ENCODE results near the gene DAZAP2. TPM values are rescaled to one million over a fixed set of nuclear protein-coding genes. Genes with fewer than 3 reads are reported as not detected.

The DAZAP2 gene
- total and polyA plus RNA-seq, 4 donors = 66.0 to 218 (median 135) TPM

- no peak for TF ChIP-seq CTCF (IDR thresholded peaks at IDR 0.05; ENCODE audit: low read depth, low read length, missing input control)
Measured at GRCh38 chr12:51205350-51205749, 33.3 kb upstream of the DAZAP2 start (continued).

- Histone ChIP-seq H3K9ac (ENCODE audit: low read depth in 1 of 2, low read length in 2 of 2) (no peak overlapping the region), H3K36me3 (ENCODE audit: control insufficient read depth in 4 of 4, insufficient read depth in 3 of 4, low read depth in 1 of 4, low read length in 3 of 4) (no peaks in the 10 kb centered on the region), H3K4me3 (ENCODE audit: low read depth in 1 of 3, low read length in 3 of 3) (no peak overlapping the region), H3K9me3 (ENCODE audit: control insufficient read depth in 4 of 4, low read length in 3 of 4) (no peaks in the 10 kb centered on the region), H3K4me1 (ENCODE audit: control insufficient read depth in 4 of 4, insufficient read depth in 4 of 4, low read length in 3 of 4) (no peaks in the 10 kb centered on the region), H3K27me3 (ENCODE audit: control insufficient read depth in 4 of 4, insufficient read depth in 4 of 4, low read length in 3 of 4) (no peaks in the 10 kb centered on the region), H3K27ac (ENCODE audit: low read depth in 1 of 2, low read length in 2 of 2) (no peak overlapping the region)
- no peak for DNase-seq (ENCODE audit: low spot score)
- WGBS = 94% methylated on average over 7 of the region's 7 CpGs
- TF ChIP-seq ZBTB33 (IDR thresholded peaks at IDR 0.05) = no peak
- no peak for TF ChIP-seq GABPA (IDR thresholded peaks at IDR 0.05 in 1 of 2, conservative IDR thresholded peaks at IDR 0.05 in 1 of 2)
Measured at GRCh38 chr12:51208016-51208660, 30.5 kb upstream of the DAZAP2 start.

- Histone ChIP-seq H3K27ac (ENCODE audit: low read depth in 1 of 2, low read length in 2 of 2) (no peak overlapping the region), H3K9me3 (ENCODE audit: control insufficient read depth in 4 of 4, low read length in 3 of 4) (no peaks in the 10 kb centered on the region), H3K4me1 (ENCODE audit: control insufficient read depth in 4 of 4, insufficient read depth in 4 of 4, low read length in 3 of 4) (no peaks in the 10 kb centered on the region), H3K27me3 (ENCODE audit: control insufficient read depth in 4 of 4, insufficient read depth in 4 of 4, low read length in 3 of 4) (no peaks in the 10 kb centered on the region), H3K4me3 (ENCODE audit: low read depth in 1 of 3, low read length in 3 of 3) (no peak overlapping the region), H3K36me3 (ENCODE audit: control insufficient read depth in 4 of 4, insufficient read depth in 3 of 4, low read depth in 1 of 4, low read length in 3 of 4) (no peaks in the 10 kb centered on the region), H3K9ac (ENCODE audit: low read depth in 1 of 2, low read length in 2 of 2) (no peak overlapping the region)
- DNase-seq (ENCODE audit: low spot score) = no peak
- TF ChIP-seq ATF3 (IDR thresholded peaks at IDR 0.05) (no peak), MAX (IDR thresholded peaks at IDR 0.05) (no peak), YY1 (IDR thresholded peaks at IDR 0.05) (no peak), RAD21 (IDR thresholded peaks at IDR 0.05) (no peak), EGR1 (IDR thresholded peaks at IDR 0.05; ENCODE audit: low read depth in 2 of 2) (no peak), GABPA (IDR thresholded peaks at IDR 0.05 in 1 of 2, conservative IDR thresholded peaks at IDR 0.05 in 1 of 2) (no peak), REST (IDR thresholded peaks at IDR 0.05) (no peak), JUND (IDR thresholded peaks at IDR 0.05) (no peak), NR2F2 (IDR thresholded peaks at IDR 0.05) (no peak), CTCF (IDR thresholded peaks at IDR 0.05; ENCODE audit: low read depth, low read length, missing input control) (no peak), FOXA1 (IDR thresholded peaks at IDR 0.05) (no peak), ZBTB33 (IDR thresholded peaks at IDR 0.05) (no peak), HNF4A (conservative IDR thresholded peaks at IDR 0.05) (no peak), HNF4G (IDR thresholded peaks at IDR 0.05) (no peak), TAF1 (conservative IDR thresholded peaks at IDR 0.05) (no peak), FOXA2 (IDR thresholded peaks at IDR 0.05) (no peak), SP1 (IDR thresholded peaks at IDR 0.05) (no peak), RXRA (IDR thresholded peaks at IDR 0.05) (no peak)
- 94% methylated on average over 2 of the region's 2 CpGs for WGBS
Measured at GRCh38 chr12:51209259-51209658, 29.4 kb upstream of the DAZAP2 start.
